Retinal pigment epithelial cell (primary cell): Measurements from ENCODE around the gene ASMTL.

Experiments used
- DNase-seq: peaks from one replicate; pipeline ENCODE4 v3.0.0-alpha.2; 2010; ENCODE audit warnings: low read depth
- H3K4me3 ChIP-seq: 2 replicates; pipeline ENCODE4 v1.5.1; 2011; ENCODE audit warnings: mild to moderate bottlenecking, low read length, control low read depth, moderate library complexity
- TF ChIP-seq, protein P1 (sequence below): conservative IDR thresholded peaks from 2 replicates; pipeline ENCODE4 v1.5.1; 2011; ENCODE audit warnings: low read depth, low read length, control low read depth, inconsistent platforms

Gene ASMTL

DNA sequence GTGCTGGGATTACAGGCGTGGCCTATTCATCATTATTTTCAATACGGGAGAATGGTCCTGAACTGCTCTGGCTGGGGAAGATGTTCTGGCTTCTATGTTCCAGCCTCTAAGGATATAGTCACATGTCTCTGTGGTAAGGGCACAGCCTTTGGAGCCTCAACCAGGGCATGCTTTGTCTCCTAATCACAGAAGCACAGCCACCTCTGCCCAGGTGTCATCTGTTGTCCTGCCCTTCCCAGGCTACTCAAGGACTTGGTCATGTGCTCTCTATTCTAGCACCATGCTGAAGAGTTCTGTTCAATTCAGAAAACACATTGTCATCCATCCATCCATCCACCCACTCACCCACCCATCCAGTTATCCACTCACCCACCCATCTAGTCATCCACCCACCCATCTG lies 29.5 kb downstream of the ASMTL start:
- no peak overlapping the region for H3K4me3 ChIP-seq
- DNase-seq: no peak
- TF ChIP-seq, protein P1, sequence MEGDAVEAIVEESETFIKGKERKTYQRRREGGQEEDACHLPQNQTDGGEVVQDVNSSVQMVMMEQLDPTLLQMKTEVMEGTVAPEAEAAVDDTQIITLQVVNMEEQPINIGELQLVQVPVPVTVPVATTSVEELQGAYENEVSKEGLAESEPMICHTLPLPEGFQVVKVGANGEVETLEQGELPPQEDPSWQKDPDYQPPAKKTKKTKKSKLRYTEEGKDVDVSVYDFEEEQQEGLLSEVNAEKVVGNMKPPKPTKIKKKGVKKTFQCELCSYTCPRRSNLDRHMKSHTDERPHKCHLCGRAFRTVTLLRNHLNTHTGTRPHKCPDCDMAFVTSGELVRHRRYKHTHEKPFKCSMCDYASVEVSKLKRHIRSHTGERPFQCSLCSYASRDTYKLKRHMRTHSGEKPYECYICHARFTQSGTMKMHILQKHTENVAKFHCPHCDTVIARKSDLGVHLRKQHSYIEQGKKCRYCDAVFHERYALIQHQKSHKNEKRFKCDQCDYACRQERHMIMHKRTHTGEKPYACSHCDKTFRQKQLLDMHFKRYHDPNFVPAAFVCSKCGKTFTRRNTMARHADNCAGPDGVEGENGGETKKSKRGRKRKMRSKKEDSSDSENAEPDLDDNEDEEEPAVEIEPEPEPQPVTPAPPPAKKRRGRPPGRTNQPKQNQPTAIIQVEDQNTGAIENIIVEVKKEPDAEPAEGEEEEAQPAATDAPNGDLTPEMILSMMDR: no peak

DNA sequence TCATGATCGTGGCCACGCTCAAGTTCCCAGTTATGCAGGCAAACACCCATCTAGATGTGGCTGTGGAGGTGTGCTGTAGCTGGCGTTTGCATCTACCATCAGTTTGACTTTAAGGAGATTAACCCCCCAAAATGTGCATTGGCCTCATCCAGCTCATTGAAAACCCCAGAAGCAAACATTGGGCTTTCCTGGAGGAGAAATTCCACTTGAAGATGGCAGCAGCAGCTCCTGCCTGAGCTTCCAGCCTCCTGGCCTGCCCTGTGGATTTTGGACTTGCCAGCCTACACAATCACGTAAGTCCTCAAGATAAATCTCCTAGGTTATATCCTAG lies 30.6 kb downstream of the ASMTL start:
- TF ChIP-seq, protein P1: no peak
- H3K4me3 ChIP-seq: no peak overlapping the region
- no peak for DNase-seq

DNA sequence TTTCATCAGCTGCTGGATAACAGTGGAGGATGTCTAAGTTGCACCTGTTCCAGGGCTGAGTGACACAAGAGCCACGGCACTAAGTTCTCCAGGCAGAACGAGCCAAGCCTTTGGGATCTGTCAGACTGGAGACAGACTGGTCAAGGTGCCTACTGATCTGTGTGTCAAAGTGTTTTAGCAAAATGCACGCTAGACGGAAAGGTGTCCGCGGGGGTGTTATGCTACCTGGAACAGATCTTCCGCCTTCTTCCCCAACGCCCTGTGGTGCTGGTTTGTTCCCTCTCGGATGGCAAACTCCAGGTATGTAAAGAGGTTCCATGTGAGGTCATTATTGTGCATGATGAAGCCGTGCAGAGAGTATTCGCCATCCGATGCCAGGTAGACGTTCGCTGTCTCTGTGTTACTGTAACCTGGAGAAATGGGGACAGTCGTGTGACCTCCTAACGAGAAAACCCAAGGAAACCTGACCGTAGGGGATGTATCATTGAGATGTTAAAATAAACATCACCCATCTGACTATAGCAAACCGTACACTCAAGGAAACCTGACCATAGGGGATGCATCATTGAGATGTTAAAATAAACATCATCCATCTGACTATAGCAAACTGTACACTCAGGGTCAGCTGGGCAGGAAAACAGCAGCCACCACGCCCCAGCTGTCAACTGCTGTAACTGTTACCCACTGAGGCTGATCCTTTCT lies 31.1 kb downstream of the ASMTL start:
- DNase-seq: no peak
- no peak overlapping the region for H3K4me3 ChIP-seq
- TF ChIP-seq, protein P1: no peak

DNA sequence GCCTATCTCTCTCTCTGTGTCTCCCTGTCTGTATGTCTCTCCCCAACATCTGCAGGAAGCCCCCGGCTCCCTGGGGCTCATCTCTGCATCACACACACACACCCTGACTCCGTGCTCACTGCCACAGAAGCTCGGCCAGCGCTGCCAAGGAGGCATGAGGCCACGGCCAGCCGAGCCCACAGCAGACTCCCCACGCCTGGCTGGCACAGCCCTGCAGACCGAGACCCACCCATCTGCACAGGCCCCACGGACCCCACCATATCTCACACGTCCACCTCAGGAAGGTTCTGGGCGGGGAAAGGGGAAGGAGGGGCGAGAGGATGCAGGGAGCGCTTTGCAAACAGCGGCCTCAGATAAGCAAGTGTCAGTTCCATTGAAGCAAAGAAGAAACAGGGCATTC lies 32.3 kb downstream of the ASMTL start:
- DNase-seq: no peak
- H3K4me3 ChIP-seq: no peak overlapping the region
- TF ChIP-seq, protein P1: no peak

DNA sequence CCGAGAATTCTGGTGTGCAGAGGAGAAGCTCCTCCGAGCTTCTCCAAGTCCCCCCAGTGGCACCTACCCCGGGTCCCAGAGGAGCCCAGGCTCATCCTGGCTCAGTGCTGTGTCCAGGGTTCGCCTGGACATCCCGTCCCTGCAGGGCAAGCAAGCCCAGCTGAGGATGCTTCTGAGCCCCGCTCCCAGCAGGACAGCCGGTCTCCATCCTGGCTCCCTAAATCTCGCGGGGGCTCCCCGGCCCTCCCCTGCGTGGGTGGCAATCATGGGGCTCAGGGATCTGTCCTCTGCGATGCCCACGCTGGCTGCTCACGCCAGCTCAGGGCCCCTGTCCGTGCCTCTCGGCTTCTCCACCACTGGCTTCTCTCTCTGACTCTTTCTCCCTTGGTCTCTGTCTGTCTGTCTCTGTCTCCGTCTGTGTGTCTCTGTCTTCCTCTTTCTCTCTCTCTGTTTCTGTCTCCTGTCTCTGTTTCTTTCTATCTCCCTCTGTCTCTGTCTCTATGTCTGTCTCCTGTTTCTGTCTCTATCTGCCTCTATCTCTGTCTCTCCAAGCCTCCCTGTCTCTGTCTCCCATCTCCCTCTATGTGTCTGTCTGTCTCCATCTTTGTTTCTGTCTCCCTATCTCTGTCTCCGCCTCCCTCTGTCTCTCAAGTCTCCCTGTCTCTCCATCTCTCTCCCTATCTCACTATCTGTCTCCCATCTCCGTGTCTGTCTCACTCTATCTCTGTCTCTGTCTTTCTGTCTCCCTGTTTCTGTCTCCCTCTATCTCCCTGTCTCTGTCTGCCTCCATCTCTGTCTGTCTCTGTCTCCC lies 33.0 kb downstream of the ASMTL start:
- H3K4me3 ChIP-seq: no peak overlapping the region
- no peak for DNase-seq
- TF ChIP-seq, protein P1: no peak

DNA sequence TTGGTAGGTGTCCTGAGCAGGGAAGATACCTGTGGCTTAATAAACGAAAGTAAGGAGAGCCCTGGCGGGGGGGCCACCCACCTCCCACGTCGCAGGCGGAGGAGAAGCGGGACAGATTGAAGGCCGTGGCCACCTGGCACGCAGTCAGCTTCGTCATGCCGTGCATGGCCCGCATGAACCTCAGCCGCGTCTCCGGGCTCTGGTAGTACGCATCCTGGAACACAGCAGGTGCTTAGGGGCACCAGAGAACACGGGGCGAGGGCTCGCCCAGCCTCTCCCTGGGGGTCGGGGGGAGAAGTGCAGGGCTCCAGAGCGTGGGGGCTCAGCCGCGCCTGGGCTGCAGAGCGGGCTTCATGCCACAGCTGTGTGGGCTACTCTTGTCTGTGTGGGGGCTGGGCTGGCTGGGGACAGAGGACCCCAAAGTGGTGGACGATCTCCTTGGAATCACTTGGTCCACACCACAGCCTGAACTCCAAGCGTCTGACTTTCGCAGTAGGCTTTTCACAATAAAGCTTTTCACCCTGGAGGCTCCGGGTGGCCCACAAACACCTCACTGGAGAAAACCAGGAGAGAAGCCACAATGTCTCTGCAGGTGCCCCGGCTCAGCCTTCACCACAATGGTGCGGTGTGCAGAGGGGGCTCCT lies 33.7 kb downstream of the ASMTL start:
- TF ChIP-seq, protein P1: no peak

More for the DNA sequence above, 33.7 kb downstream of the ASMTL start:
- no peak for DNase-seq
- H3K4me3 ChIP-seq: no peak overlapping the region
